Heart right ventricle (tissue), 16 donors: Measurements from ENCODE around the gene MICA. TPM values are rescaled to one million over a fixed set of nuclear protein-coding genes. Genes with fewer than 3 reads are reported as not detected.

Source experiments
- ATAC-seq, 8 donors: fragments of 200-7000 bp; cut with Tn5 transposase; one replicate each; pipeline ENCODE4 v1.9.1; 2020; ENCODE audit warnings: mild to moderate bottlenecking in 8 of 8, moderate library complexity in 8 of 8, moderate number of reproducible peaks in 1 of 8
- DNase-seq, 2 donors: peaks; one replicate each; pipeline ENCODE4 v3.0.0-alpha.2; 2020
- H3K27ac ChIP-seq, 10 donors: fragments of 200-600 bp; sonication (generic) in 2 of 10; one replicate each; pipeline versions ENCODE4 v1.5.0 to v1.8.0; 2020 to 2022; ENCODE audit warnings: mild to moderate bottlenecking in 3 of 10
- H3K27me3 ChIP-seq, 7 donors: fragments of 200-600 bp; one replicate each; pipeline ENCODE4 v1.8.0; 2021 to 2022; ENCODE audit warnings: mild to moderate bottlenecking in 2 of 7
- H3K36me3 ChIP-seq, 9 donors: fragments of 200-600 bp; sonication (generic) in 1 of 9; one replicate each; pipeline versions ENCODE4 v1.5.0 to v1.8.0; 2020 to 2022; ENCODE audit warnings: mild to moderate bottlenecking in 2 of 9
- H3K4me1 ChIP-seq, 9 donors: fragments of 200-600 bp; sonication (generic) in 1 of 9; one replicate each; pipeline versions ENCODE4 v1.5.0 to v1.8.0; 2020 to 2022; ENCODE audit warnings: mild to moderate bottlenecking in 4 of 9
- H3K4me3 ChIP-seq, 10 donors: fragments of 200-600 bp; sonication (generic) in 2 of 10; one replicate each; pipeline versions ENCODE4 v1.5.0 to v1.8.0; 2020 to 2022; ENCODE audit warnings: mild to moderate bottlenecking in 7 of 10, moderate library complexity in 2 of 10
- H3K9me3 ChIP-seq, 11 donors: fragments of 200-600 bp in 10 of 11; sonication (generic) in 2 of 11; one replicate each; pipeline versions ENCODE4 v1.5.0 to v1.8.0; 2013 to 2022; ENCODE audit warnings: mild to moderate bottlenecking in 2 of 11, control low read depth in 1 of 11, moderate library complexity in 1 of 11
- WGBS, 2 donors: extraction: QIAGEN DNeasy Blood & Tissue Kit; methylation state at CpG; one replicate each; pipeline ENCODE4 v1.1.7; 2013; ENCODE audit warnings: inconsistent platforms in 1 of 2; 5-methylcytosine and 5-hydroxymethylcytosine counted together
- intact Hi-C, 10 donors: fragments of 100-400 bp; cut with DNase I; formaldehyde crosslinking; loops; one replicate each; pipeline versions ENCODE4 v1.11.1 to v1.14.2; 2022
- long read RNA-seq, 3 donors: library from polyadenylated mRNA; unstranded; transcript quantifications; one replicate each; pipeline ENCODE4 v2.0.0, GENCODE V29; 2020 to 2021
- polyA plus RNA-seq, 2 donors: library from polyadenylated mRNA; stranded (reverse); fragments of 200-250 nt; gene quantifications; one replicate each; pipeline ENCODE4 v1.2.3, GENCODE V29; 2013
- total RNA-seq, 10 donors: library from RNA; stranded (reverse); fragmentation: NEBNext Ultra II Directional in 3 of 10; extraction: Animal tissue kit (Norgen Biotek cat#: 25700) in 3 of 10; gene quantifications; one replicate each; pipeline versions ENCODE4 v1.2.1 to v1.2.4, GENCODE V29; 2021 to 2023
- TF ChIP-seq, protein P1 (sequence below), 9 donors: fragments of 200-600 bp; sonication (generic) in 2 of 9; IDR thresholded peaks; one replicate each; pipeline versions ENCODE4 v1.5.0 to v1.8.0; 2021 to 2022; ENCODE audit warnings: antibody characterized with exemption in 9 of 9, mild to moderate bottlenecking in 5 of 9, moderate library complexity in 1 of 9
- donor health status: Arrhythmogenic right ventricular cardiomyopathy.
- donor health status: ischemic (EF 13 %, LVEDD 7.1; RV severe dilation, severe dysfunction).
- donor health status: healthy with polysubstance abuse.
- donor health status: DM: no; HTN: yes; CAD: no.
- donor health status: DM: no; HTN: no; CAD: no.
- donor health status: ischemic (EF 25% LVEDD 6.9; RV normal size, moderate dysfunction).
- donor health status: ischemic (EF 25% LVEDD 5.7; RV mildly dilated, moderate dysfunction).
- donor health status: healthy.
- donor health status: DM: yes; HTN: yes; CAD: no.
- donor health status: Ischemic cardiomyopathy.
- donor health status: ischemic (EF 35%, LVEDD 5.7; RV mildly dilated, moderate dysfunction).
- donor health status: nonischemic (EF 11% LVEDD 7.7; RV severe dilation, severe dysfunction).
- donor health status: DM: yes; HTN: yes; CAD: no.
- donor health status: PGD.
- donor health status: ischemic (EF 29% LVEDD 5.4; RV normal size, mild dysfunction).
- donor health status: nonischemic (EF 23%, LVEDD 6.1; RV moderate dilation, normal function).

MICA gene
- total RNA-seq, result 10 to 100 TPM in 2 of 10 donors, 1 to 10 TPM in 8; 3.2 to 15.0 (median 8.7) TPM
- 10 to 100 TPM; 21.2 to 36.0 TPM for polyA plus RNA-seq
- long read RNA-seq, donor 1, partial matches to known transcripts, result 0 of 3 reads
- long read RNA-seq, donor 1, other reads (novel, unspliced or antisense), result 1 of 3 reads
- long read RNA-seq, donor 2, partial matches to known transcripts, result 3 of 12 reads
- long read RNA-seq, donor 2, other reads (novel, unspliced or antisense), result 5 of 12 reads
- long read RNA-seq, donor 3, partial matches to known transcripts, result 2 of 8 reads
- long read RNA-seq, donor 3, other reads (novel, unspliced or antisense), result 2 of 8 reads

DNA sequence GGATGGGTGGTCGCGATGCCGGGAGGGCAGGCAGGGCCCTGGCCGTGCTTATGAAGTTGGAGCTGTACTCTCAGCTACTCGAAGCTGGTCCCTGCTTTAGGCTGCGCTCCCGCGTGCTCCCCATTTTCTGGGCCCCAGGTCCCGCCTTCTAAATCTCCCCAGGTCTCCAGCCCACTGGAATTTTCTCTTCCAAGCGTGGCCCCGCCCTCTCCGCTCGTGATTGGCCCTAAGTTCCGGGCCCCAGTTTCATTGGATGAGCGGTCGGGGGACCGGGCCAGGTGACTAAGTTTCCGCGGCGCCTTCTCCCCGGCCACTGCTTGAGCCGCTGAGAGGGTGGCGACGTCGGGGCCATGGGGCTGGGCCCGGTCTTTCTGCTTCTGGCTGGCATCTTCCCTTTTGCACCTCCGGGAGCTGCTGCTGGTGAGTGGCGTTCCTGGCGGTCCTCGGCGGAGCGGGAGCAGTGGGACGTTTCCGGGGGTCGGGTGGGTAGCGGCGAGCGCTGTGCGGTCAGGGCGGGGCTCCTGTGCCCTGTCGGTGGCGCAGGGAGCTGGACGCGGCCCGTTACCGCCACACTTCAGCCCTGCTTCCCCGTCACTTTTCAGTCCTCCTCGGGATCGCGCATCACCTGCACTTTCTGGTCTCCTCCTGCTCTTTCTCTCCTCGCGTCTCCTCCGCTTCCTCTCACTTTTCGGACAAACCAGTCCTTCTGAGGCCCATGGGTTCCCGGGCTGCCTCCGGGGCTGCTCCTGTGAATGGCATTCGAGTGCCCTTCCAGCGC, at the start of gene MICA:
MICA (plus strand) TSS at position 313 of the 778 bp plus-strand sequence; CDS start at position 351, 38 bp downstream.
- peaks cover 18 to 79% (median 65%) of the 10 kb centered on the region in 9 donors for H3K4me1 ChIP-seq
- H3K36me3 ChIP-seq, result no peaks in the 10 kb centered on the region
- ATAC-seq (peak; percentile 61 to 83 (median 73)), DNase-seq (peak; percentile 83 to 92)
- TF ChIP-seq, protein P1, sequence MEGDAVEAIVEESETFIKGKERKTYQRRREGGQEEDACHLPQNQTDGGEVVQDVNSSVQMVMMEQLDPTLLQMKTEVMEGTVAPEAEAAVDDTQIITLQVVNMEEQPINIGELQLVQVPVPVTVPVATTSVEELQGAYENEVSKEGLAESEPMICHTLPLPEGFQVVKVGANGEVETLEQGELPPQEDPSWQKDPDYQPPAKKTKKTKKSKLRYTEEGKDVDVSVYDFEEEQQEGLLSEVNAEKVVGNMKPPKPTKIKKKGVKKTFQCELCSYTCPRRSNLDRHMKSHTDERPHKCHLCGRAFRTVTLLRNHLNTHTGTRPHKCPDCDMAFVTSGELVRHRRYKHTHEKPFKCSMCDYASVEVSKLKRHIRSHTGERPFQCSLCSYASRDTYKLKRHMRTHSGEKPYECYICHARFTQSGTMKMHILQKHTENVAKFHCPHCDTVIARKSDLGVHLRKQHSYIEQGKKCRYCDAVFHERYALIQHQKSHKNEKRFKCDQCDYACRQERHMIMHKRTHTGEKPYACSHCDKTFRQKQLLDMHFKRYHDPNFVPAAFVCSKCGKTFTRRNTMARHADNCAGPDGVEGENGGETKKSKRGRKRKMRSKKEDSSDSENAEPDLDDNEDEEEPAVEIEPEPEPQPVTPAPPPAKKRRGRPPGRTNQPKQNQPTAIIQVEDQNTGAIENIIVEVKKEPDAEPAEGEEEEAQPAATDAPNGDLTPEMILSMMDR (IDR thresholded peaks at IDR 0.05), result peak in 1 of 9 donors; percentile 9
- H3K9me3 ChIP-seq, result peaks cover 0 to 5% (median 0%) of the 10 kb centered on the region in 11 donors
- peak within 1 kb of the TSS in 9 of 10 donors; percentile 53 to 100 (median 97) for H3K27ac ChIP-seq
- WGBS, 2 donors, result 0 to 1% methylated on average over 58 of the region's 58 CpGs
- H3K27me3 ChIP-seq, result no peaks in the 10 kb centered on the region
- peak within 1 kb of the TSS; percentile 40 to 93 (median 80) for H3K4me3 ChIP-seq
- intact Hi-C loops, result loop anchor here in 3 of 10 donors (1.0 to 5.0 kb wide), 3 partner anchors 37 to 40 kb away; no protein-coding TSS in a partner anchor

- H3K4me3 ChIP-seq, result peak overlapping the region; percentile 6 to 98 (median 69)
- peaks cover 0 to 48% (median 16%) of the 10 kb centered on the region in 9 donors for H3K4me1 ChIP-seq
- peak overlapping the region in 1 of 10 donors; percentile 92 for H3K27ac ChIP-seq
- ATAC-seq (no peak), DNase-seq (no peak)
- TF ChIP-seq, protein P1 (IDR thresholded peaks at IDR 0.05), result no peak
- intact Hi-C loops, result loop anchor here in 7 of 10 donors (2.0 to 5.0 kb wide), 3 partner anchors 78 to 87 kb away; no protein-coding TSS in a partner anchor
- peaks cover 0 to 34% (median 0%) of the 10 kb centered on the region in 9 donors for H3K36me3 ChIP-seq
- H3K9me3 ChIP-seq, result no peaks in the 10 kb centered on the region
- 61 to 76% methylated on average over 11 of the region's 11 CpGs for WGBS, 2 donors
- H3K27me3 ChIP-seq, result peaks cover 0 to 4% (median 0%) of the 10 kb centered on the region in 7 donors
Observed at GRCh38 chr6:31354158-31354863, 49.1 kb upstream of the MICA start.

GRCh38 chr6:31354864-31355582, 48.4 kb upstream of the MICA start:
- 55 to 69% methylated on average over 11 of the region's 11 CpGs for WGBS, 2 donors

More at GRCh38 chr6:31354864-31355582, 48.4 kb upstream of the MICA start:
- no peak for DNase-seq
- peak overlapping the region; percentile 6 to 98 (median 69) for H3K4me3 ChIP-seq
- intact Hi-C loops, result loop anchor here in 8 of 10 donors (2.0 to 5.0 kb wide), 4 partner anchors 78 to 88 kb away; partner anchors contain the start of gene HLA-C (in 1 of the 8)
- peak overlapping the region in 3 of 10 donors; percentile 85 to 99 (median 92) for H3K27ac ChIP-seq
- H3K4me1 ChIP-seq, result peaks cover 0 to 48% (median 16%) of the 10 kb centered on the region in 9 donors
- H3K9me3 ChIP-seq, result no peaks in the 10 kb centered on the region
- H3K36me3 ChIP-seq, result peaks cover 0 to 34% (median 0%) of the 10 kb centered on the region in 9 donors
- no peak for ATAC-seq
- TF ChIP-seq, protein P1 (IDR thresholded peaks at IDR 0.05), result no peak
- peaks cover 0 to 7% (median 0%) of the 10 kb centered on the region in 7 donors for H3K27me3 ChIP-seq
